ENCODE measurements around the gene MRPL58.

The MRPL58 gene

DNA sequence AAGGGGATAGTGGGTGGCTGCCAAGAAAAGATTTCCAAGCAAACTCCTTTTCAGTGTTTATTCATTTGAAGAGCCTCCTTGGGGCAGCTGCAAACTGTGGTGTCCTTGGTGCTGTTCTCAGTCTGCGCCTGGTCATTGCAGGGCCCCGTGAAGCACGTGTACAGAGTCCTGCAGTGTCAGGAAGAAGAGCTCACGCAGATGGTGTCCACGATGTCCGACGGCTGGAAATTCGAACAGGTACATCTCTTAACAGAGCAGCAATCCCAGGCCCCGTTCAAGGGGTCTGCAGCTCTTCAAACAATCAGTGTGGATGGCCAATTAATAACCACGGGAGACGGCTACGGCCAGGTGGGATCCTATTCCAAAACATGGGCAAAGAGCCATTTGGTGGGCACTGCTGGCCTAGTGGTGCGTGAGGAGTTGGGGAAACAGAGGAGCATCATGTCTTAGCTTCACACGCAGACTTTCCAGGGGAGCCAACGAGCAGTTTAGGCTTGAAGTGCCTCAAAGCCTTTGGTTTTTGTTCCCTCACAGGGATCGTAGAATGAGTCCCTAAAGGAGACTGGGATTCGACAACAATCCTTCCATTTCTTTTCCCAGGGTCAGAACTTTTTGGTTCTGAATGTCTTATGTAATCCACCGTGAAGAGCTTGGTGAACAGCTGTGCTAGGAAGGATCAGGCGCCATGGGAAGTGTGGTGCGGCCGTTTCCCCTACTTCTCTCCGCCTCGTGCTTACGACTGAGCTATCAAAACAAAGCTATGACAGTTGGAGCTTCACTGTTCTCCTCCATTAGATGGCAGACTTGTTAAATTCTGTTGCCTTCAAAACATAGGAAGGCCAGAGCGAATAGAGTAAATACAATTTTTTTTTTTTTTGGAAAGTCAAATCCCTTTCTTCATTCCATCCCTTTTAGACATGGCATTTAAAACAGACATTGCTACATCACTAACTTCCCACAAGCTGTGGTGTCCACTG lies 47.2 kb downstream of the MRPL58 start:
- Histone ChIP-seq H3K4me1 (ENCODE audit: control insufficient read depth in 2 of 2, insufficient read depth in 2 of 2, low read length in 2 of 2) (peaks cover 0 to 3% of the 10 kb centered on the region in 2 donors), H3K9ac (ENCODE audit: low read depth in 1 of 2, low read length in 2 of 2) (no peak overlapping the region), H3K4me3 (ENCODE audit: low read length in 2 of 2) (no peak overlapping the region), H3K27me3 (ENCODE audit: control insufficient read depth in 2 of 2, insufficient read depth in 2 of 2, low read length in 2 of 2) (no peaks in the 10 kb centered on the region), H3K27ac (ENCODE audit: low read depth in 2 of 2, low read length in 2 of 2) (peak overlapping the region; percentile 16 to 29), H3K36me3 (ENCODE audit: control insufficient read depth in 2 of 2, insufficient read depth in 2 of 2, low read length in 2 of 2) (peaks cover 32 to 42% of the 10 kb centered on the region in 2 donors), H3K9me3 (ENCODE audit: control insufficient read depth in 2 of 2, low read length in 2 of 2) (no peaks in the 10 kb centered on the region)

DNA sequence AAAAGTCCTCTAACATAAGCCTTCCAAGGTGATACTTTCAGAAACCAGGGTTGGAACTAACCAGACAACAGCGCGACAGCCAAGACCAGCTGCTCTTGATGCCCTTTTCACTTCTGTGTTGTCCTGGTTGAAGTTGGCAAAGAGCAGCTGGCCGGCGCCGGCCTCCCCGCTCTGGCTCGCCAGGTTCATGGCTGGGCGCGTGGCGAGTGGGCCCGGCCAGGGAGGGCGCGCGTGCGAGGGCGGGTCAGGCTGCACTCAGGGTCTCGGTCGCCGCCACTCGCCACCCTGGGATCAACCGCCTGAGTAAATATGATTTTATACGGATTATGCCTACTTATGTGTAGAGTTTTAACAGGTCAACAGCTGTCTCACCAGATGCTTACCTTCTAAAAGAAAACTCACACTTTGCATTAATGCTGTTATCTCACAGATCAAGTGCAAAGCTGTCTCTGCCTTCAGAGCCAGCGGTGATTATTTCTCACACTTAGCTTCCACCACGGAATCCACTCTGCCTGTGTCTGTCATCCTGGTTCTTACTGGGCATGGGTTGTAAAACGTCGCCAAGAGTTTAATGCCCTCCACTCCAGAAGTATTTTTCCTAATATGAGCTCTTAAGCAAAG lies 48.1 kb downstream of the MRPL58 start:
- Histone ChIP-seq H3K36me3 (ENCODE audit: control insufficient read depth in 2 of 2, insufficient read depth in 2 of 2, low read length in 2 of 2) (peaks cover 32 to 41% of the 10 kb centered on the region in 2 donors), H3K9me3 (ENCODE audit: control insufficient read depth in 2 of 2, low read length in 2 of 2) (no peaks in the 10 kb centered on the region), H3K27me3 (ENCODE audit: control insufficient read depth in 2 of 2, insufficient read depth in 2 of 2, low read length in 2 of 2) (no peaks in the 10 kb centered on the region), H3K4me1 (ENCODE audit: control insufficient read depth in 2 of 2, insufficient read depth in 2 of 2, low read length in 2 of 2) (peaks cover 0 to 3% of the 10 kb centered on the region in 2 donors), H3K27ac (ENCODE audit: low read depth in 2 of 2, low read length in 2 of 2) (peak overlapping the region in 1 of 2 donors; percentile 41), H3K9ac (ENCODE audit: low read depth in 1 of 2, low read length in 2 of 2) (no peak overlapping the region), H3K4me3 (ENCODE audit: low read length in 2 of 2) (no peak overlapping the region)

GRCh38 chr17:75061055-75061438 lies 48.6 kb downstream of the MRPL58 start:
- Histone ChIP-seq H3K9me3 (ENCODE audit: control insufficient read depth in 2 of 2, low read length in 2 of 2) (no peaks in the 10 kb centered on the region), H3K27me3 (ENCODE audit: control insufficient read depth in 2 of 2, insufficient read depth in 2 of 2, low read length in 2 of 2) (no peaks in the 10 kb centered on the region), H3K9ac (ENCODE audit: low read depth in 1 of 2, low read length in 2 of 2) (no peak overlapping the region), H3K4me1 (ENCODE audit: control insufficient read depth in 2 of 2, insufficient read depth in 2 of 2, low read length in 2 of 2) (peaks cover 0 to 3% of the 10 kb centered on the region in 2 donors), H3K27ac (ENCODE audit: low read depth in 2 of 2, low read length in 2 of 2) (no peak overlapping the region), H3K36me3 (ENCODE audit: control insufficient read depth in 2 of 2, insufficient read depth in 2 of 2, low read length in 2 of 2) (peaks cover 32 to 41% of the 10 kb centered on the region in 2 donors), H3K4me3 (ENCODE audit: low read length in 2 of 2) (no peak overlapping the region)

GRCh38 chr17:75061618-75062017 lies 49.1 kb downstream of the MRPL58 start:
- peaks cover 0 to 3% of the 10 kb centered on the region in 2 donors for H3K4me1 ChIP-seq (ENCODE audit: control insufficient read depth in 2 of 2, insufficient read depth in 2 of 2, low read length in 2 of 2)
- no peak overlapping the region for H3K4me3 ChIP-seq (ENCODE audit: low read length in 2 of 2)
- H3K27ac ChIP-seq (ENCODE audit: low read depth in 2 of 2, low read length in 2 of 2) = no peak overlapping the region
- peaks cover 28 to 41% of the 10 kb centered on the region in 2 donors for H3K36me3 ChIP-seq (ENCODE audit: control insufficient read depth in 2 of 2, insufficient read depth in 2 of 2, low read length in 2 of 2)
- H3K9me3 ChIP-seq (ENCODE audit: control insufficient read depth in 2 of 2, low read length in 2 of 2) = no peaks in the 10 kb centered on the region
- no peaks in the 10 kb centered on the region for H3K27me3 ChIP-seq (ENCODE audit: control insufficient read depth in 2 of 2, insufficient read depth in 2 of 2, low read length in 2 of 2)
- H3K9ac ChIP-seq (ENCODE audit: low read depth in 1 of 2, low read length in 2 of 2) = no peak overlapping the region

GRCh38 chr17:75063201-75063600 lies 50.7 kb downstream of the MRPL58 start:
- Histone ChIP-seq H3K27ac (ENCODE audit: low read depth in 2 of 2, low read length in 2 of 2) (no peak overlapping the region), H3K4me3 (ENCODE audit: low read length in 2 of 2) (no peak overlapping the region), H3K27me3 (ENCODE audit: control insufficient read depth in 2 of 2, insufficient read depth in 2 of 2, low read length in 2 of 2) (no peaks in the 10 kb centered on the region), H3K36me3 (ENCODE audit: control insufficient read depth in 2 of 2, insufficient read depth in 2 of 2, low read length in 2 of 2) (peaks cover 28 to 41% of the 10 kb centered on the region in 2 donors), H3K9me3 (ENCODE audit: control insufficient read depth in 2 of 2, low read length in 2 of 2) (no peaks in the 10 kb centered on the region), H3K9ac (ENCODE audit: low read depth in 1 of 2, low read length in 2 of 2) (no peak overlapping the region), H3K4me1 (ENCODE audit: control insufficient read depth in 2 of 2, insufficient read depth in 2 of 2, low read length in 2 of 2) (peaks cover 0 to 3% of the 10 kb centered on the region in 2 donors)

- Histone ChIP-seq H3K4me3 (ENCODE audit: low read length in 2 of 2) (no peak overlapping the region), H3K27ac (ENCODE audit: low read depth in 2 of 2, low read length in 2 of 2) (no peak overlapping the region), H3K27me3 (ENCODE audit: control insufficient read depth in 2 of 2, insufficient read depth in 2 of 2, low read length in 2 of 2) (no peaks in the 10 kb centered on the region), H3K9me3 (ENCODE audit: control insufficient read depth in 2 of 2, low read length in 2 of 2) (no peaks in the 10 kb centered on the region), H3K4me1 (ENCODE audit: control insufficient read depth in 2 of 2, insufficient read depth in 2 of 2, low read length in 2 of 2) (peaks cover 0 to 3% of the 10 kb centered on the region in 2 donors), H3K9ac (ENCODE audit: low read depth in 1 of 2, low read length in 2 of 2) (no peak overlapping the region), H3K36me3 (ENCODE audit: control insufficient read depth in 2 of 2, insufficient read depth in 2 of 2, low read length in 2 of 2) (peaks cover 28 to 41% of the 10 kb centered on the region in 2 donors)
These were observed 51.2 kb downstream of the MRPL58 start for GRCh38 chr17:75063626-75064025.

- Histone ChIP-seq H3K36me3 (ENCODE audit: control insufficient read depth in 2 of 2, insufficient read depth in 2 of 2, low read length in 2 of 2) (peaks cover 28 to 41% of the 10 kb centered on the region in 2 donors), H3K27ac (ENCODE audit: low read depth in 2 of 2, low read length in 2 of 2) (no peak overlapping the region), H3K27me3 (ENCODE audit: control insufficient read depth in 2 of 2, insufficient read depth in 2 of 2, low read length in 2 of 2) (no peaks in the 10 kb centered on the region), H3K9me3 (ENCODE audit: control insufficient read depth in 2 of 2, low read length in 2 of 2) (no peaks in the 10 kb centered on the region), H3K4me3 (ENCODE audit: low read length in 2 of 2) (no peak overlapping the region), H3K9ac (ENCODE audit: low read depth in 1 of 2, low read length in 2 of 2) (no peak overlapping the region), H3K4me1 (ENCODE audit: control insufficient read depth in 2 of 2, insufficient read depth in 2 of 2, low read length in 2 of 2) (peaks cover 0 to 3% of the 10 kb centered on the region in 2 donors)
These were observed 51.6 kb downstream of the MRPL58 start for GRCh38 chr17:75064040-75064439.

DNA sequence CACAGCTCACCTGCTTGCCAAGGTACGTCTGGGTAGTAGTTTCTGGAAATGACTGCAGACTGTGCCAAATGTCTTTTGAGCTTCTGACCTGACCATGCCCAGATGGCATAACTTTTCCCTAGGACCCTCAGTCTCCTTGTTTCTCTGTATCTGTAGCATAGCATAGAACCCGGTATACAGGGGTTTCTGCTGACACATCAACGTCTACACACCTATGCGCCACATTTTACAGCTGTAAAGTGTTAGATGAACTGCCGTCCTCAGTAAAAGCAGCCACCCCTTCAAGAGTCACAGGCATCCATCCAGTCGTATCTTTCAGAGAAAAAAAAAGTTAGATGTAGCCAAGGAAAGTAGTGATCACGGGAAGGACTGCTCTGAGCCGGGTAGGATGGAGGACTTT lies 52.0 kb downstream of the MRPL58 start:
- no peak overlapping the region for H3K9ac ChIP-seq (ENCODE audit: low read depth in 1 of 2, low read length in 2 of 2)
- H3K4me3 ChIP-seq (ENCODE audit: low read length in 2 of 2) = no peak overlapping the region
- no peaks in the 10 kb centered on the region for H3K9me3 ChIP-seq (ENCODE audit: control insufficient read depth in 2 of 2, low read length in 2 of 2)
- peaks cover 0 to 2% of the 10 kb centered on the region in 2 donors for H3K4me1 ChIP-seq (ENCODE audit: control insufficient read depth in 2 of 2, insufficient read depth in 2 of 2, low read length in 2 of 2)
- peaks cover 25 to 40% of the 10 kb centered on the region in 2 donors for H3K36me3 ChIP-seq (ENCODE audit: control insufficient read depth in 2 of 2, insufficient read depth in 2 of 2, low read length in 2 of 2)
- no peaks in the 10 kb centered on the region for H3K27me3 ChIP-seq (ENCODE audit: control insufficient read depth in 2 of 2, insufficient read depth in 2 of 2, low read length in 2 of 2)
- no peak overlapping the region for H3K27ac ChIP-seq (ENCODE audit: low read depth in 2 of 2, low read length in 2 of 2)

DNA sequence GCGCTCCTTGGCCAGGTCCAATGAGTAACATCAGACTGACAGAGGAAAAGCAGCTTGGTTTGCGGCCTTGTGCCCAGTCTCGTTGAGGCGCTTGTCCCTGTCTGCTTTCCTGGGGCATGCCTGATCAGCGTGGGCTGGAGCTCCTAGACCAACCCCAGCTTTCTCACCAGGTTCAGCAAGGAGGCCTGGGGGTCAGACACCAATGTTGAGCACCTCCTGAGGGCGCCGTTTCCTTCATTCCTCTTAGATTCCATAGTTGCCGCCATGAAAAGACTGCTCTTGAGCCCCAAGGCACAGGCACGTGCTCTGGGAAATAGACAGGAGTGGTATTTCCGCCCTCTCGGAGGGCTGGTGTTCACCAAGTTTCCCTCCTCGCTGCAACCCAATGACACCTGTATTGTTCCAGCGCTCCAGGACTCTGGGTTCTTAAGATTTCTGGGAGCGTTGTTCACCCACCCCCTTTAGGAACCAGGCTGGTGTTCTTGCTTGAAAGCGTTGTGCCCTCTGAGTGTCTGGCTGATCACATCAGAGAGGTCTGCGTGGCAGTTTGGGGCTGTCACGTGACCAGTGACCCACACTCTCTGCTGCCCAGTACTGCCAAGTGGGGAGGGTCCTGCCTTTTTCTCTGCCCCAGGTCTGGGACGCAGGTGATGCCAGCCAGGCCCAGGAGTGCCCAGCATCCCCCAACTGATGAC lies 52.5 kb downstream of the MRPL58 start:
- Histone ChIP-seq H3K9me3 (ENCODE audit: control insufficient read depth in 2 of 2, low read length in 2 of 2) (no peaks in the 10 kb centered on the region), H3K4me3 (ENCODE audit: low read length in 2 of 2) (no peak overlapping the region), H3K36me3 (ENCODE audit: control insufficient read depth in 2 of 2, insufficient read depth in 2 of 2, low read length in 2 of 2) (peaks cover 22 to 38% of the 10 kb centered on the region in 2 donors), H3K27me3 (ENCODE audit: control insufficient read depth in 2 of 2, insufficient read depth in 2 of 2, low read length in 2 of 2) (no peaks in the 10 kb centered on the region), H3K9ac (ENCODE audit: low read depth in 1 of 2, low read length in 2 of 2) (no peak overlapping the region), H3K27ac (ENCODE audit: low read depth in 2 of 2, low read length in 2 of 2) (no peak overlapping the region), H3K4me1 (ENCODE audit: control insufficient read depth in 2 of 2, insufficient read depth in 2 of 2, low read length in 2 of 2) (no peaks in the 10 kb centered on the region)
